ENCODE results near the gene WNT2B. TPM values are rescaled to one million over a fixed set of nuclear protein-coding genes. Genes with fewer than 3 reads are reported as not detected.

WNT2B gene
- total RNA-seq, 1 experiment from 2014 or later: 17.3 TPM

DNA sequence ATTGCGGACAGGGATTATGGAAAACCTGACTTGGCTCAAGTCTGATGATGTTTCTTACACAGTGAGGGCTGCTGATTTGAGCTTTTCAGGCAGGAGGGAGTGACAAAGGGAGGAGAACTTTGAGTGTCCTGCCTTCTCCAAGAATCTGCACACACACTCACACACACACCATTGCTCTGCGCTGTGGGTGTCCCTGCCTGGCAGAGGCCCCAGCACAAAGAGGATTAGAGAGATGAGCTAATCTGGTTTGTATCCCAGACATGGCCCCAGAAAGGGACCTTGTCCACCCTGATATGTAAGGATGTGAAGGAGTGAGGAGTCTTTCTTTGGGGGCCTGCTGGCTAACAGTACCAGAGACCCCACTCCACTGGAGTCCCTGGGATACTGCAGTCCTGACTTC lies 5.9 kb upstream of the WNT2B start:
- peak; percentile 76 for DNase-seq (ENCODE audit: low spot score)
- in situ Hi-C loops (cut with HindIII; ENCODE audit: low sequenced_read_pairs): no loop called here

DNA sequence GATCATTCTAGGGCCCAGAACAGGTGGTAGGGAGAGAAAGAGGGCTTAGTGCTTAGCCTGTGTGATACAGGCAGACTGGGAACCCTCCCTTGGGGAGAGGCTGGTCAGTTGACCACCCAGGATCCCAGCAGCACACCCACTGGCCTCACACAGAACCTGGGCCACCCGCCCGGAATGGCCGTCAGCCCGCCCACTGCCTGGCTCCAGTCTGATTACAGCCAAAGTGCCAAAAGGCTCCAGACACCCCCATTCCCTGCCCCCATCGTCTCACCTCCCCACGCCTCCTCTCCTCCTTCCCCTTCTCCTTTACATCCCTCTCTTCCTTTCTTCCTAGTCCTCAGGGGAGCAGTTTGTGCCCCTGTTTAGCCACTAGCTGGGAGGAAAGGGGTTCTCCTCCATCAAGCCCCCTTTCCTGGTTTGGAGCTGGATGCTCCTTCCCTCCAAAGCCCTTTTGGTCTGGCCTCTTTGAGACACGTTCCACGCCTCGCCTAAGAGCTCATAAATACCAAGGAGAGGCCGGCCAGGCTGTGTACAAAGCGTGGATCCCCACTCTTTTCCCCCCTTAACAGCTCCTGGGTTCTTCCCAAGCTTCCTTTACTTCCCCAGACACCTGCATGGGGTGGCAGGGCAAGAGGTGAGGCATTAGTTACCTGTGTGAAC lies 4.6 kb upstream of the WNT2B start:
- in situ Hi-C loops (cut with HindIII; ENCODE audit: low sequenced_read_pairs): no loop called here
- no peak for DNase-seq (ENCODE audit: low spot score)

DNA sequence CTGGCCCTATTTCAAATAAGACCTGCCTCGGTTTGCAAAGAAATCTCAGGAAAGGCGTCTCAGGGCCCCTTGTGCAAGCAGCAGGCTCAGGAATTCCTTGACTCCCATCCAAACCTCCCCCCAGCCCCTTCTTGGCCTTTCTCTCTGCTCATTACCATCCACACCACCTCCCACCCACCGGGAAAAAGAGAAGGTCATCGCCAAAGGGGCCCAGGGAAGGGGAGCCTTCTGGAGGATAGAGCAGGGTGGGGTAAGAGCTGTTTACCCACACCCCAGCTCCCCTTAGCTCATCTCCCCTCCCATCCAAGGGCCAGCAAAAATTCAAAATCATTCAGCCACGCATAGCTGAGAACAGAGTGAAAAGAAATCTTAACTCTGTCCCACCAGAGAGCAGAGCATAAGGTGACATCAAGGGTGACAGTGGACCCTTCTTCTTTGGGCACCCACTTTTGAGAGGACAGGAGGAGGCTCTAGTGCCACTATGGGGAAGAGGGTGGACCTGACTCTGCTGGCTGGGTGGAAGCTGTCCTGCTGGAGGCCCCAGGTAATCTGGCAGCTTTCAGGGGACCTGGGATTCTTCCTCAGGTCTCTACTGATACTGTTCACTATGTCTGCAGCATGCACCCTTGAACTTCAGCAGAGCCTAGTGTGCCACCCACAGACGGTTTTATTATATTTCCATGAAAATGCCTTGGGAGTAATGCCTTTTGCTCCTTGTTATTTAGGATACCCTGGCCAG lies 3.9 kb upstream of the WNT2B start:
- no peak for DNase-seq (ENCODE audit: low spot score)
- in situ Hi-C loops (cut with HindIII; ENCODE audit: low sequenced_read_pairs): no loop called here

DNA sequence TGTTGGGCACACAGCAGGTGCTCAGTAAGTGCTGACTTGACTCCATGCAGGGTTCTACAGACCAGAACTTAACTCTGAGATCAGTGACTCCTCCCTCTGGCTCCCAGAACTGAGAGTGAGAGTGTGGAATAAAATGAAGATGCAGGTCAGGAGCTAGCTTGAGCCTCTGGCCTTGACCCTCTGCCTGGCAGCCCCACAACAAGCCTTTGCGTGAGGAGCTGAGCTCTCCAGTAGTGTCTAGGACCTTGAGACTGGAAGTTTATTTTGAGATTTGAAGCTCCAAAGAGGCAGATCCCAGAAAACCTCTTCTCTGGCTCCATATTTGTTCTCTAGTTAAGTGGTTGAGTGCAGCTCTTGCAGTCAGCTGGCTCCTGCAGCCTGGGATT lies 3.4 kb upstream of the WNT2B start:
- in situ Hi-C loops (cut with HindIII; ENCODE audit: low sequenced_read_pairs): no loop called here
- no peak for DNase-seq (ENCODE audit: low spot score)

DNA sequence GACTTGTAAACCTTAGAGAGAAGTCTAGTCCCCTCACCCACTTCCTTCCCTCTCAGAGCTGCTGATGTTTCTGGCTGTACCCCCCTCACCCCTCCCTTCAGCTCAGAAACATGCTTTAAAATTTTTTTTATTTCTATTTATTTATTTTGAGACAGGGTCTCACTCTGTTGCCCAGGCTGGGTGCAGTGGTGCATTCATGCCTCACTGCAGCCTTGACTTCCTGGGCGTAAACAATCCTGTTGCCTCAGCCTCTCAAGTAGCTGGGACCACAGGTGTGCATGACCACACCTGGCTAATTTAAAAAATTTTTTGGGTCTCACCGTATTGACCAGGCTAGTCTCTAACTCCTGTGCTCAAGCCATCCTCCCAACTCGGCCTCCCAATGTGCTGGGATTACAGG lies 2.9 kb upstream of the WNT2B start:
- no peak for DNase-seq (ENCODE audit: low spot score)
- in situ Hi-C loops (cut with HindIII; ENCODE audit: low sequenced_read_pairs): no loop called here

DNA sequence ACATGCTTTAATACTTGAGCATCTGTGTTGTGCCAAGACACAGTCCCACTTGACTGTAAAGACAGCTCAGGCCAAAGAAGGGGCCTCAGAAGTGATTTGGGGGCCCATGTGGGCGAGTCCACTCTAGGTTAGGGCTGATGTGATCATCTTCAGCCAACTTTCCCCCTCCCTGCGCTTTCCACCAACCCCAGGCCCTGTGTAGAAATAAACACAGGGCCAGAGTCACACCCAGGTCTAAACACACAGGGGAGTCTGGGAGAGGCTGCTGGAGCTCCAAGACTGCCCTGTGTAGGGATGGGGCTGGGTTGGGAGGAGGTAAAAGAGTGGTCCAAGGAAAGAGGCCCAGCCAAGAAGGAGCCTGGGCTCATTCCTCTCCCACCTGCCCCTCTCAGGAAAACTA lies 2.5 kb upstream of the WNT2B start:
- in situ Hi-C loops (cut with HindIII; ENCODE audit: low sequenced_read_pairs): no loop called here
- no peak for DNase-seq (ENCODE audit: low spot score)

DNA sequence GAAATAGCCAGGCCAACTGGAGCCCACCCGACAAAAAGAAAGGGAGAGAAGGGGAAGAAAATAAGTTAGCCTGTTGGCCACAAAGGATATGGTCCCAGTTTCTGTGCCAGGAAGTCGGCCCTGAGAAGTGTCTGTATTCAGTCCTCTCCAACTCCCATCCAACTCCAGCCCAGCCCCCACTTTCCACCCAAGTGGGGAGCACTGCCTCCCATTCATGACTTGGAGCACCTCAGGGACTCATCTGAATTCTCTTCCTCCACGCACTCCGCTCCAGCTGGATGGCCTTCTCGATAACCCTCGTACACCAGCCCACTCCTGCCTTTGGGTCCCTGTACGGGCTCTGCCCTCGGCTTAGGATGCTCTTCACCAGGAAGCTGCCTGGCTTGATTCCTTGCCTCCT lies 2.0 kb upstream of the WNT2B start:
- in situ Hi-C loops (cut with HindIII; ENCODE audit: low sequenced_read_pairs): no loop called here
- no peak for DNase-seq (ENCODE audit: low spot score)

DNA sequence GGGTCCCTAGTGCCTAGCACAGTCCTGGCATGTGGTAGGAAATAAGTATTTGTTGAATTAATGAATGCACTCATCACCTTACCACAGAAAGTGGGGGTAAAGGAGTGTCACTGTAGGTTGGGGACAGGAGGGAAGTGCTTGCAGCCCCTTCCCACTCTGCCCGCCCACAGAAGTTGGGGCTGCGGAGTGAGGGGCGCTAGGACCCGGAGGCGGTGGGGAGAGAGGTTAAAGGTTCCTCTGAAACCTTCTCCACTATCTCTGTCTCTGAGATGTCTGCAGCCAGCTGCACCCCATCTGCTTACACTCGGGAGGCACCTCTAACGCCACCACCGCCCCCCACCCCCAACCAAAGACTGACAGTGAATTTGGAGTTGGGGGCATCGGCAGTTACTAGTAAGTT lies 1.4 kb upstream of the WNT2B start:
- in situ Hi-C loops (cut with HindIII; ENCODE audit: low sequenced_read_pairs): no loop called here
- DNase-seq (ENCODE audit: low spot score): no peak

DNA sequence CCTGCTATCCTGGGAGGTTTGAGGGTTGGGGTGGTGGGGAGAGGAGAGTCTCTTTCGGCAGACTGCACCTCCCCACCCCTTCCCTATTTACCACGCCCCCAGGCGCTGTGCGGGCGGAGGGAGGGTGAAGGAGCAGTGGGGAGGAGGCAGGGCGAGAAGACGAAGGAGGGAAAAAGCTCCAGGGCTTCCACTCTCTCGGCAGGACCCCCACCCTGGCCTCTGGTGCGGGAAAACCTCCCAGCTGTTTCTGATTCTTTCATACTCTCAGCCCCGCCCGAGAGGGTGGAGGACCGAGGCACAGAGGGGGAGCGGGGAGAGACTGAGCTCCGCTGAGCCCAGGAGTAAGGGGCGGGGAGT lies 866 bp upstream of the WNT2B start:
- in situ Hi-C loops (cut with HindIII; ENCODE audit: low sequenced_read_pairs): no loop called here
- no peak for DNase-seq (ENCODE audit: low spot score)

DNA sequence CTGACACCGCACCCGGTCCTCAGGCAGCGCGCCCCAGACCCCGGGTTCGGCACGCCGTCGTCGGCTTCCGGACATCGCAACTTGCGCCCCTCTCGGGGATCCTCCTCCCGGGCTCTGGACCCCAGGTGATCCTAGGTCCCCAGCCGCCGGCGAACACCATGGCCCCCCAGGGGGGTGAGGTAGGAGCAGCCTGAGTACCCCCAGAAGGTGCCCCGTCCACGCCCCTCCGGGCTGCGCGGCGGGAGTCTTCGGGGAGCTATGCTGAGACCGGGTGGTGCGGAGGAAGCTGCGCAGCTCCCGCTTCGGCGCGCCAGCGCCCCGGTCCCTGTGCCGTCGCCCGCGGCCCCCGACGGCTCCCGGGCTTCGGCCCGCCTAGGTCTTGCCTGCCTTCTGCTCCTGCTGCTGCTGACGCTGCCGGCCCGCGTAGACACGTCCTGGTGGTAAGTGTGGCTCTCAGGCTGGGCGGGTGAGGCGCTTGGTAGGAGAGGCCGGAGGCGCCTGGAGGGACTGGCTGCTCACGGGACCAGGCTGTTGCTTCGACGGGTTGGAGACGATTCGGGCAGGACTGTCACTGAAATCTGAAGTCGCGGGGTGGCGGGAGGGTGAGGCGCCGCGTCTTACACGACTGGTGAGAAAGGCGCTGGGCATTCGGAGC lies 367 bp downstream of the WNT2B start:
- in situ Hi-C loops (cut with HindIII; ENCODE audit: low sequenced_read_pairs): no loop called here
- DNase-seq (ENCODE audit: low spot score): no peak

DNA sequence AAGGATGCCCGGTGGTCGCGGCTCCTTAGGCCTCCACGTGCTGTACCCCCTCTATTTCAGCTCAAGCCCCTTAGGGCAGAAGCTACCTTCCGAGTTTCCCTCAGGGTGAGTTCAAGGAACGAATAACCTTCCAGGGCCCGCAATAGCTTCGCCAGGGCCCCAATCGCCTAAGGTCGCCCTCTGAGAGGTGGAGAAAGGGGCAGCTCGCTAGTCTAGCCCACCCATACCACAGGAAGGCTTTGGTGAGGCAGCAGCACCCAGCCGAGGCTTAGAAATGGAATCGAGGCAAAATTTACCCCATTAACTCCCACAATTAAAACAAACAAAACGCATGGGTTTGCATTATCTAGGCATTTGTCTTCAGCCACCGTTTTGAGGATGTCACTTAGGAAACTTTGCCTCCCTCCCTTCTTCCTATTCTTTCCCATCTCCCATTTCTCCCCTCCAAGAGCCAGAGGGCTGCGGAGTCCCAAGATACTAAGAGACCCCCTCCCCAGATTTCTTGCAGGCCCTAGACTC lies 954 bp downstream of the WNT2B start:
- no peak for DNase-seq (ENCODE audit: low spot score)
- in situ Hi-C loops (cut with HindIII; ENCODE audit: low sequenced_read_pairs): no loop called here

DNA sequence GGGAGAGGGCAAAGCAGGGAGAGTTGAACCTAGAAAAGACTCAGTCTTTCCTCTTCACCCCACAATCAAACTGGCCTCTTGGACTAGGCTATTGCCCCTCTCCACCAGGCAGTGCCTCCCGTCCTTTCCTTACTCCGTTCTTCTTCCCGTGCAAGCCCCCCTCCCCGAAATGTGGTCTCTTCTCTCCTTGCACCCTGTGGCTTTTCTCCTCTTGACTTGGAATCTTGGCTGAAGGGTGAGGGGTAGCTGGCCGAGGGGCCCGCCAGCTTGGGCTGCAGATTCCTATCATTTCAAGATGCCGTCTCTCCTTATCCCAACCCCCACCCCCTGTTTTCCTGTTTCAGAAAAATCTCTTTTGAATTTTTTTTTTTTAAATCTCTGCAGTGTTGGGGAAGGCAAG lies 1.6 kb downstream of the WNT2B start:
- no peak for DNase-seq (ENCODE audit: low spot score)
- in situ Hi-C loops (cut with HindIII; ENCODE audit: low sequenced_read_pairs): no loop called here

DNA sequence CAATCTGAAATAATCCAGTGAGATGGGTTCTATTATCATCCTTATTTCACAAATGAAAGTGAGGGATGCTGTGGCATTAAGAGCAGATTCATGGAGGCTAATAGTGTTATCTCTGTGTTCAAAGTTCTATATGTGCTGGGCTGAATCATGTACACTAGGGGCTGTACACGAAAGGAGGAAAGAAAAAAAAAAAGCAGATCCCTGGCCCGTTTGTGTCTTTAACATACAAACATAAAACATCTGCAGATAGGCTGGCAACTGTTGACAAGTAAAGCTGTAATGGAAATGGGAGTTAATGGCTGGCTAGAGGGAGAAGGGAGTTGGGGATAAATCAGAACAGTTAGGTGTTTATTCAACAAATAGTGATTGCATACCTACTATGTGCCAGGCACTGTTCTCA lies 3.1 kb downstream of the WNT2B start:
- in situ Hi-C loops (cut with HindIII; ENCODE audit: low sequenced_read_pairs): no loop called here

DNA sequence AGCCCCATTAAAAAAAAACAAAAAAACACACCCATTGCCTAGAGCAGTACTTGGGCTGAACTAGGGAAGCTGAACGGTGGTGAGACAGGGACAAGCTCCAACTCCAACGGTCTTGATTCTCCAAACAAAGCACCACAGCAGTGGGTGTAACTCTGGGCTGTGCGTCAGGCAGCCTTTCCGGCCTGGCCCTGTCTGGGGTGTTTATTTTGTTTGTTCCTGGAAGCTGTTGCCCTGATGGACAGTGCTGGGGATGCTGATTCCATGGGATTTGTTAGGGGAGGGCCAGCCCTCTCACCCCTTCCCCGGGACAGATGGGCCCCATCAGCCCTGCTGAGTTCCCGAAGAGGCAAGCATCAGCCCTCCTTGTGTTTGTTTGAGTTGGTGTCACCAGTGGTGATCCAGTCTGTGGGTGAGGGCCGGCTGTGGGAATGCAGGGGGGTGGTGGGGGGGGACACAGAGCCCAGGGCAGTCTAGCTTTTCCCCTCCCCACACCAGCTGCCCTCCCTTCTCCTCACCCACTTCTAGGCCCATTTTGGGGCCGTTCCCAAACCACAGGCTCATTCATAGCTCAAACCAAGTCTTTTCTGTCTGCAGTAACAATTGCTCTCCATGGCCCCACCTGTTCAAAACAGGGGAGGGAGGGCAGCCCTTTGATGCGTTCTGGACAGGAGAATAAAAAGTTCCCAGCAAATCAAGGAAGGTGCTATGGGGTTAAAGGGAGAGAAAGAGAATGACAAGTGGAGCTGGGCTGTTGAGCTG lies 4.5 kb downstream of the WNT2B start:
- no peak for DNase-seq (ENCODE audit: low spot score)
- in situ Hi-C loops (cut with HindIII; ENCODE audit: low sequenced_read_pairs): no loop called here

More for the DNA sequence above, 3.1 kb downstream of the WNT2B start:
- DNase-seq (ENCODE audit: low spot score): no peak

DNA sequence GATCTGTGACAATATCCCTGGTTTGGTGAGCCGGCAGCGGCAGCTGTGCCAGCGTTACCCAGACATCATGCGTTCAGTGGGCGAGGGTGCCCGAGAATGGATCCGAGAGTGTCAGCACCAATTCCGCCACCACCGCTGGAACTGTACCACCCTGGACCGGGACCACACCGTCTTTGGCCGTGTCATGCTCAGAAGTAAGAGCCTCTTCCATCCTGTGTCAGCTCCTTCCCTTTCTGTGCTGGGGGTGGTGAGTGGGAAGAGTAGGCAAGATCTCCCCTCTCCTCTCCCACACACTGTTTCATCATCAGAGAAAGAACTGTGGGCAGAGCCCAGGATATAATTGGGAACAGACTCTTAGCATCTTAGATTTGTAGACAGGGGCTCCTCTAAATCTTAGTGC lies 6.1 kb downstream of the WNT2B start:
- in situ Hi-C loops (cut with HindIII; ENCODE audit: low sequenced_read_pairs): no loop called here
- DNase-seq (ENCODE audit: low spot score): no peak

DNA sequence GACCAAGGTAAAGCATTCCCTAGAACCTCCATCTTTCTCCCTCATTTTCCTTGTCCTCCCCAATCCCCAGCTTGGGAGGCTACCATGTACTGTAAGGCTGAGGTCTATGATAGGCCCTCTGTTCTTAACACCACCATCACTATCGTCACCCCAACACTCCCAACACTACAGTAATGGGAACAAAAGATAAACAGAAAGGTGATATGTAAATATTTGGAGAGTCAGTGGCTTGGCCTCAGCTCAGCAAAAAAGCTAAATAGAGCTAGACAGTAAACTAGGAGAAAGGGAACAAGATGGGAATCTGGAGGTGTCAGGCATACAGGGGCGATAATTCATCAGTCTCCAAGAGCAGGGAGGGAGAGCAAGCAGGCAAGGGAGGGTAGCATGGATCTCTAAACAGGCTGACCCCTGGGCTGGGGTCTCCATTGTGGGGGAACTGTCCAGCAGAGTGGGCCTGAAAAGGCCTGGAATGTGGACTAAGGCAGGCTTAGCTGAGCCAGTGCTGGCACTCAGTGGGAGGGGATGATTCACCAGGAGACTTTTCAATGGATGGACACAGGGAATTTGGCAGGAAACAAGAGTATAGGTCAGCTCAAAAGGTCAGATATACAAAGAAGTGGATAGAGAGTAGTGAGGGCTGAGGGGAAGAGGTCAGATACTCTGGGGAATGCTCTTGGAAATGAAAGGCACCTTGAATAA lies 6.7 kb downstream of the WNT2B start:
- in situ Hi-C loops (cut with HindIII; ENCODE audit: low sequenced_read_pairs): no loop called here
- no peak for DNase-seq (ENCODE audit: low spot score)

DNA sequence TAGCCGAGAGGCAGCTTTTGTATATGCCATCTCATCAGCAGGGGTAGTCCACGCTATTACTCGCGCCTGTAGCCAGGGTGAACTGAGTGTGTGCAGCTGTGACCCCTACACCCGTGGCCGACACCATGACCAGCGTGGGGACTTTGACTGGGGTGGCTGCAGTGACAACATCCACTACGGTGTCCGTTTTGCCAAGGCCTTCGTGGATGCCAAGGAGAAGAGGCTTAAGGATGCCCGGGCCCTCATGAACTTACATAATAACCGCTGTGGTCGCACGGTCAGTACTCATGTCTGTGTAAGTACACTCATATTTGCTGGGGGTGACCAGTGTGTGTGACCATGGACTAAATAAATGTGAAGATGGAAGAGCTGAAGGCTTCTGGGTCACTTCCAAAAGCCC lies 7.4 kb downstream of the WNT2B start:
- DNase-seq (ENCODE audit: low spot score): no peak
- in situ Hi-C loops (cut with HindIII; ENCODE audit: low sequenced_read_pairs): no loop called here

DNA sequence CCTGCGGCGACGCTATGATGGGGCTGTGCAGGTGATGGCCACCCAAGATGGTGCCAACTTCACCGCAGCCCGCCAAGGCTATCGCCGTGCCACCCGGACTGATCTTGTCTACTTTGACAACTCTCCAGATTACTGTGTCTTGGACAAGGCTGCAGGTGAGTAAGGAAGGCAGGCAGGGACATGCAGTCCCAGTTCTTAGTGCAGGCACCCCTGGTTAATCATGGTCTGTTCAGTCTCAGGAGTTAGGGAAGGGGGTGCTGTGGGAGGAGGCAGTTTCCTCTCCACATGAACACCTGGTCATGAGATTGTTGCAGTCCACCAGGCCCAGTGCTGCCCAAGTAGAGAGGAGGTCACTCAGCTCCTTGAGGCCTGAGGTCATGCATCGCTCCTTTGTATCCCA lies 8.5 kb downstream of the WNT2B start:
- no peak for DNase-seq (ENCODE audit: low spot score)
- in situ Hi-C loops (cut with HindIII; ENCODE audit: low sequenced_read_pairs): no loop called here

DNA sequence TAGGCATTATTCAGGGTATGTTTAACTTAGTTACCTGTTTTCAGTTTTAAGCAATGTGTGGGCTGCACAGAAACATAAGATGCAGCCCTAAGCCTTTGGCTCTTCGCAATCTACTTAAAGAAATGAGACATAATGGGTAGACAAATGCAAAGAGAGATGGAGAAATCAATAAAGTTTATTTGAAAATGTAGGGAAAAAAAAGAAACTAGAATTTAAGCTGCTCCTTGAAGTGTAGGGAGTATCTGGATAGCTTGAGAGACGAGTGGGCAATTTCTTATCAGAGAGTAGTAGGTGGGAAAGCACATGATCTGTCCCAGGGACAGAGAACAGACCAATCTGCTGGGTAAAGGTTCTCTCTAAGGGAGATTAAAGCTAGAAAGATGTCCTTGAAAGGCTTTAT lies 8.9 kb downstream of the WNT2B start:
- DNase-seq (ENCODE audit: low spot score): no peak
- in situ Hi-C loops (cut with HindIII; ENCODE audit: low sequenced_read_pairs): no loop called here
